AG04450 (cell line): ENCODE results near the gene MSI2. TPM values are rescaled to one million over a fixed set of nuclear protein-coding genes. Genes with fewer than 3 reads are reported as not detected.

Experiments used
- CTCF ChIA-PET: fragments of 300-600, 350-600 bp; formaldehyde crosslinking; extraction: SDS; loops from one replicate; lab custom pipeline; 2022; ENCODE audit warnings: antibody characterized with exemption, inconsistent platforms; lab: Charles Lee
- POLR2A ChIA-PET: fragments of 350-600 bp; formaldehyde crosslinking; extraction: SDS; loops from one replicate; lab custom pipeline; 2021; ENCODE audit warnings: antibody characterized with exemption, inconsistent platforms; lab: Yijun Ruan, JAX
- DNase-seq: peaks from one replicate; pipeline ENCODE4 v3.0.0-alpha.2; 2011; ENCODE audit warnings: low read depth, low spot score
- H3K27ac ChIP-seq: one replicate; pipeline ENCODE4 v1.5.1; 2012; ENCODE audit warnings: low read depth, low read length, control low read depth
- H3K27me3 ChIP-seq: one replicate; pipeline ENCODE4 v1.6.0; 2012; ENCODE audit warnings: low read length; ENCODE audit not compliant: control insufficient read depth, insufficient read depth
- H3K4me3 ChIP-seq: 2 replicates; pipeline ENCODE4 v1.5.1; 2011; ENCODE audit warnings: mild to moderate bottlenecking, low read depth, low read length, control low read depth
- H3K9me3 ChIP-seq: 2 replicates; pipeline ENCODE4 v1.5.1; 2012; ENCODE audit warnings: low read length; ENCODE audit not compliant: control insufficient read depth, insufficient read depth
- CTCF ChIP-seq: IDR thresholded peaks from 2 replicates; pipeline ENCODE4 v1.5.1; 2011; ENCODE audit warnings: low read depth, low read length, control low read depth, inconsistent platforms
- polyA plus RNA-seq: library from polyadenylated mRNA; depleted of rRNA; stranded (reverse); fragments of >200 nt; gene quantifications from 2 replicates; pipeline ENCODE4 v1.2.3, GENCODE V29; 2011

MSI2 gene
- polyA plus RNA-seq, 1 experiment: 26.2 TPM

GRCh38 chr17:57726838-57727237 is 470.5 kb downstream of the MSI2 start:
- no peak for DNase-seq
- CTCF ChIA-PET: no interaction called here
- POLR2A ChIA-PET: no interaction called here
- Histone ChIP-seq H3K27ac (no peak overlapping the region), H3K27me3 (peaks cover 16% of the 10 kb centered on the region), H3K4me3 (no peak overlapping the region), H3K9me3 (no peaks in the 10 kb centered on the region)
- TF ChIP-seq CTCF: no peak

GRCh38 chr17:57727630-57728175 is 471.4 kb downstream of the MSI2 start:
- Histone ChIP-seq H3K9me3 (no peaks in the 10 kb centered on the region), H3K4me3 (no peak overlapping the region), H3K27ac (no peak overlapping the region), H3K27me3 (peaks cover 16% of the 10 kb centered on the region)
- TF ChIP-seq CTCF: no peak
- ChIA-PET CTCF (interaction anchor here (0.6 kb wide), 1 partner anchor 55 kb away, joined by 5 read pairs; no protein-coding TSS in a partner anchor), POLR2A (no interaction called here)
- no peak for DNase-seq

- peaks cover 14% of the 10 kb centered on the region for H3K27me3 ChIP-seq
- ChIA-PET CTCF (no interaction called here), POLR2A (no interaction called here)
- no peak for TF ChIP-seq CTCF
- no peak overlapping the region for H3K27ac ChIP-seq
- H3K4me3 ChIP-seq: no peak overlapping the region
- DNase-seq: no peak
- H3K9me3 ChIP-seq: no peaks in the 10 kb centered on the region
Measured at GRCh38 chr17:57730026-57730701, 473.8 kb downstream of the MSI2 start.

- Histone ChIP-seq H3K9me3 (no peaks in the 10 kb centered on the region), H3K27me3 (peaks cover 12% of the 10 kb centered on the region), H3K27ac (no peak overlapping the region), H3K4me3 (no peak overlapping the region)
- TF ChIP-seq CTCF: no peak
- ChIA-PET CTCF (interaction anchor here (1.2 kb wide), 1 partner anchor 60 kb away, joined by 3 read pairs; no protein-coding TSS in a partner anchor), POLR2A (no interaction called here)
- DNase-seq: no peak
Measured at GRCh38 chr17:57732062-57732461, 475.7 kb downstream of the MSI2 start.

GRCh38 chr17:57733085-57733484 is 476.8 kb downstream of the MSI2 start:
- no peak for DNase-seq
- no peaks in the 10 kb centered on the region for H3K9me3 ChIP-seq
- H3K27me3 ChIP-seq: peaks cover 12% of the 10 kb centered on the region
- no peak for TF ChIP-seq CTCF
- H3K27ac ChIP-seq: no peak overlapping the region
- no peak overlapping the region for H3K4me3 ChIP-seq
- ChIA-PET CTCF (interaction anchor here (1.2 kb wide), 1 partner anchor 61 kb away, joined by 3 read pairs; no protein-coding TSS in a partner anchor), POLR2A (no interaction called here)
